GM12865 (cell line): ENCODE measurements around the gene FGD4.
A peak's percentile ranks its signal among the peaks of the same experiment; 100 is the strongest.
"Not testable (repeated sequence)": the region's sequence is repeated elsewhere in the genome, so short reads cannot be mapped to it uniquely, and the experiment has no call there.

ENCODE experiments used
- DNase-seq: peaks from one replicate; pipeline ENCODE4 v3.0.0; 2010; ENCODE audit warnings: low read depth
- H3K4me3 ChIP-seq: 2 replicates; pipeline ENCODE4 v1.5.1; 2011; ENCODE audit warnings: mild to moderate bottlenecking, low read depth, low read length, control low read depth
- TF ChIP-seq, protein P1 (sequence below): IDR thresholded peaks from 2 replicates; pipeline ENCODE4 v1.5.1; 2011; ENCODE audit warnings: low read length, control low read depth, low read depth, inconsistent platforms; ENCODE audit not compliant: insufficient read depth; ENCODE audit errors: missing control alignments

The FGD4 gene

DNA sequence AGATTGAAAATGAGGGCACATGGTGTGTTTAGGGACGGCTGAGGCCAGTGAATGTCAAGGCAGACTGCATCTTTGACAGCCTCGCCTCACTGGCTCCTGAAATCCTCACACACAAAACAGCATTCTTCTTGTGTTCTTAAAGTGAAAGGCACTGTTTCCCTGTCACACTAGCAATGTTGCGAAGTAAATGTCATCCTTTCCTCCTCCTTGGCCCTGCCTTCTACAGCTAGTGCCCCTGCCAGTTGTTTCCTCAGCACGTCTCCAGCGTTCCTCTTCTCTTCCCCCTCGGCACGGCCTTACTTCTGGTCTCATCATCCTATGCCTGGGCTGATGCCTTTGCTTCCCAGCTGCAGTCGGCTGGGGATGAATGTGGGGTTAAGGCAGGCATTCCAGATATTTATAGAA is 150.3 kb downstream of the FGD4 start:
- DNase-seq = no peak
- H3K4me3 ChIP-seq = no peak overlapping the region
- TF ChIP-seq, protein P1, sequence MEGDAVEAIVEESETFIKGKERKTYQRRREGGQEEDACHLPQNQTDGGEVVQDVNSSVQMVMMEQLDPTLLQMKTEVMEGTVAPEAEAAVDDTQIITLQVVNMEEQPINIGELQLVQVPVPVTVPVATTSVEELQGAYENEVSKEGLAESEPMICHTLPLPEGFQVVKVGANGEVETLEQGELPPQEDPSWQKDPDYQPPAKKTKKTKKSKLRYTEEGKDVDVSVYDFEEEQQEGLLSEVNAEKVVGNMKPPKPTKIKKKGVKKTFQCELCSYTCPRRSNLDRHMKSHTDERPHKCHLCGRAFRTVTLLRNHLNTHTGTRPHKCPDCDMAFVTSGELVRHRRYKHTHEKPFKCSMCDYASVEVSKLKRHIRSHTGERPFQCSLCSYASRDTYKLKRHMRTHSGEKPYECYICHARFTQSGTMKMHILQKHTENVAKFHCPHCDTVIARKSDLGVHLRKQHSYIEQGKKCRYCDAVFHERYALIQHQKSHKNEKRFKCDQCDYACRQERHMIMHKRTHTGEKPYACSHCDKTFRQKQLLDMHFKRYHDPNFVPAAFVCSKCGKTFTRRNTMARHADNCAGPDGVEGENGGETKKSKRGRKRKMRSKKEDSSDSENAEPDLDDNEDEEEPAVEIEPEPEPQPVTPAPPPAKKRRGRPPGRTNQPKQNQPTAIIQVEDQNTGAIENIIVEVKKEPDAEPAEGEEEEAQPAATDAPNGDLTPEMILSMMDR = no peak

DNA sequence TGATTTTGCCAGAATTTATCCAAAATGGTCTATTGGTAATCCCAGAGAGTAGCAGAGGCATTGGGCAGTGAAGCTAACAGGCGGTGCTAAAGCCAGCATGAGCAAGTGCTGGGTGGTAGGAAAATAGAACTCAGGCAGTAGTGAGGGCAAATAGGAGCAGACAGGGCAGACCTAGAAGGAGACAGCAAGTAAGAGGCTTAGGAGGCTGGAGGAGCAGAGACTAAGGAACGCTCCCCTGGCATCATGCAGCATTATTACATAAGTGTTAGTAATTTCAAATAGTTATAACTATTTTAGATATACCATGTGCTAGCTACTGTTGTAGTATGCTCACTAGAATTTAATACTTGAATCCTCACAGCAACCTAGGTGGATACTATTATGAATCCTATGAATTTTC is 151.7 kb downstream of the FGD4 start:
- no peak overlapping the region for H3K4me3 ChIP-seq

DNA sequence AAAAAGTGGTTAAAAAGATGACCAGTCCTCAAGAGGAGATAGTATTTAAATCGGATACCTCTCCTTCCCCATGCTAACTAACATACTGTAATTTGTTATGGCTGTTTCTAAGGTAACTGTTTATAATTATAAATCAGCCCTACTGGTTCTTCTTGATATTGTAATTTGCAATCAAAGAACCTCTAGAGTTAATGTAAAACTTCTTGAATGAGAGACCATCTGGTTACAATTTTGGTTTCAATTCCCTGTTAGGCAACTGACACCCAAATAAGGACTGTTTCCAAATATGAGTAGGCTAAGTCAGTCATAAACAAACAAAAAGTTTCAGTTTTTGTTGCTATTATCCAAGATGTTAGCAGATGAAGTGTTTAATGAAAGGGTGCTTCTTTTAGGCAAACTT is 159.5 kb downstream of the FGD4 start:
- H3K4me3 ChIP-seq = no peak overlapping the region
- TF ChIP-seq, protein P1 = no peak
- DNase-seq = peak; percentile 77

More for the DNA sequence above, 151.7 kb downstream of the FGD4 start:
- TF ChIP-seq, protein P1 = no peak
- DNase-seq = no peak

DNA sequence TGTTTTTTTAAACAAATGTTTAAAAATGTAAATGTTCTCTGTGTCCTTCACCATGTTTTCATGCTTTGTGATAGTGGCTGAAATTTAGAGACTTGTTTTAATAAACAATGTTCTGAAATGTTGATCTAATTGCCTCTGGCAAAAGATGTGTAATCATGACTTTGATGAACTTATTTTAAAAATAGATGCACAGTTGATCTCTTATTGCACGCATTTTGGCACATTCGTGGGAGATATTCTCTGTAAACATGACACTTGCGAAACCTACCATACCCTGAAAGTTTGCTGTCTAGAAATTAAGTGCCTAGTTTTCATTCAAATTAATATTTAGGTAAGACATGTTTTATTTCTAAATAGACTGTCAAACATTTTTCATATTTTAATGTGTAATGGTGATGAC is 160.1 kb downstream of the FGD4 start:
- no peak for DNase-seq
- H3K4me3 ChIP-seq = no peak overlapping the region
- TF ChIP-seq, protein P1 = no peak

DNA sequence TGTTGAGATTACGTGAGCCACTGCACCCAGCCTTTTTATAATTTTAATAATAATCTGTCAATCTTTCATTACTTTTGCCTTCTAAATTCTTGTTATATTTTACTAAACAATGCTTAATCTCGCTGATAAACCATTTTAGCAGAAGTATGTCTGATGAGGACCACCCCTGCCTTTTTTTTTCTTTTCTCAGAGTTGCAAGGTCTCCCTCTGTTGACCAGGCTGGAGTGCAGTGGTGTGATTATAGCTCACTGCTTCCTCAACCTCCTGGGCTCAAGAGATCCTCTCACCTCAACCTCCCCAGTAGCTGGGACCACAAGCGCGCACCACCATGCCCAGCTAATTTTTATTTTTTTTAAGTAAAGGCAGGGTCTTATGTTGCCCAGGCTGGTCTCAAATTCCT is 161.2 kb downstream of the FGD4 start:
- DNase-seq = no peak
- TF ChIP-seq, protein P1 = no peak
- no peak overlapping the region for H3K4me3 ChIP-seq

DNA sequence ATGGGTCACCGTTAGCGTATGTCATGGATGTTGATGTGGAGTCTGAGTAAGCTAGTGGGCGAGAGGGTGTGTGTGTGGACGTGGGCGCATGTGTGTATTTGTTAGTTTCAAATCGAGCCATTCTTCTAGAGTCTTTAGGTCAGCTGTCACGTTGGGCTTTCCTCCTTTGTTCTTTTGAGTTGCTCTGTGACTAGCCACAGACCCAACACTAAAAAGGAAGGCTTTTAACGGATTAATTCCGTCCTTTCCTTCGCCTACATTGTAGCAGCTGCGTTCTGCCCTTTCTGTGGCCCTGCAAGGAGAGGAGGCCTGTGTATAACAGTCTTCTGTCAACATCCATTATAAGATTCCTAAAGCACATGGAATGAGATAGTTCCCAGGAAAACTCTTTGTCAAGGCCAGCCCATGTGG is 162.6 kb downstream of the FGD4 start:
- TF ChIP-seq, protein P1 = no peak
- no peak overlapping the region for H3K4me3 ChIP-seq
- DNase-seq = no peak

DNA sequence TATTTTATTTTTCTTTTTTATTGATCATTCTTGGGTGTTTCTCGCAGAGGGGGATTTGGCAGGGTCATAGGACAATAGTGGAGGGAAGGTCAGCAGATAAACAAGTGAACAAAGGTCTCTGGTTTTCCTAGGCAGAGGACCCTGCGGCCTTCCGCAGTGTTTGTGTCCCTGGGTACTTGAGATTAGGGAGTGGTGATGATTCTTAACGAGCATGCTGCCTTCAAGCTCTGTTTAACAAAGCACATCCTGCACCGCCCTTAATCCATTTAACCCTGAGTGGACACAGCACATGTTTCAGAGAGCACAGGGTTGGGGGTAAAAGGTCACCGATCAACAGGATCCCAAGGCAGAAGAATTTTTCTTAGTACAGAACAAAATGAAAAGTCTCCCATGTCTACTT is 163.1 kb downstream of the FGD4 start:
- H3K4me3 ChIP-seq, DNase-seq: not testable (repeated sequence)
